H1 (cell line): ENCODE results near the gene TFPI2.
"Not testable (repeated sequence)": the region's sequence is repeated elsewhere in the genome, so short reads cannot be mapped to it uniquely, and the experiment has no call there.

Source experiments
- ATF3 ChIP-seq: IDR thresholded peaks from 2 replicates; pipeline ENCODE4 v1.6.1; 2011; ENCODE audit warnings: low read depth, mild to moderate bottlenecking, low read length; ENCODE audit not compliant: insufficient read depth
- CEBPB ChIP-seq: IDR thresholded peaks from 2 replicates; pipeline ENCODE4 v1.6.1; 2012; ENCODE audit warnings: low read depth, low read length
- CTCF ChIP-seq, 3 experiments: IDR thresholded peaks; 1 replicate in 2 of 3; 2 replicates in 1 of 3; pipeline versions ENCODE4 v1.5.1 to v1.6.1; 2011; ENCODE audit warnings: low read length in 3 of 3, mild to moderate bottlenecking in 3 of 3, inconsistent platforms in 2 of 3, low read depth in 1 of 3, moderate library complexity in 1 of 3; ENCODE audit not compliant: insufficient read depth in 1 of 3; ENCODE audit errors: control extremely low read depth in 1 of 3
- GABPA ChIP-seq: IDR thresholded peaks from 2 replicates; pipeline ENCODE4 v1.6.1; 2011; ENCODE audit warnings: mild to moderate bottlenecking, low read length, moderate library complexity, borderline replicate concordance; ENCODE audit not compliant: insufficient read depth
- GTF2F1 ChIP-seq: IDR thresholded peaks from 2 replicates; pipeline ENCODE4 v1.6.1; 2012; ENCODE audit warnings: low read depth, low read length, improper control_type of control experiment, borderline replicate concordance
- POLR2A ChIP-seq, 2 experiments: IDR thresholded peaks; 1 replicate in 1 of 2; 2 replicates in 1 of 2; pipeline ENCODE4 v1.6.1; 2011; ENCODE audit warnings: low read depth in 2 of 2, low read length in 2 of 2, mild to moderate bottlenecking in 2 of 2; ENCODE audit errors: control extremely low read depth in 1 of 2
- SP1 ChIP-seq: IDR thresholded peaks from 2 replicates; pipeline ENCODE4 v1.6.1; 2011; ENCODE audit warnings: low read depth, low read length
- TAF1 ChIP-seq: IDR thresholded peaks from 2 replicates; pipeline ENCODE4 v1.6.1; 2011; ENCODE audit warnings: mild to moderate bottlenecking, low read depth, low read length
- ZNF274 ChIP-seq: IDR thresholded peaks from 2 replicates; pipeline ENCODE4 v1.7.0; 2012; ENCODE audit warnings: low read length, borderline replicate concordance; ENCODE audit errors: extremely low read depth

- not testable (repeated sequence) for TF ChIP-seq CTCF (IDR thresholded peaks at IDR 0.05; ENCODE audit: control extremely low read depth in 1 of 3, insufficient read depth in 1 of 3, low read depth in 1 of 3, low read length in 3 of 3); SP1; GTF2F1; ATF3; ZNF274; GABPA; TAF1; CEBPB; POLR2A (IDR thresholded peaks at IDR 0.05; ENCODE audit: control extremely low read depth in 1 of 2, low read depth in 2 of 2, low read length in 2 of 2)
These were observed 25.3 kb upstream of the TFPI2 start for GRCh38 chr7:93915888-93916287.
